HEK293 (cell line): ENCODE measurements around the gene KLHDC4.

Experiments used
- CTCF ChIA-PET: fragments of 350-600 bp; formaldehyde crosslinking; extraction: SDS; loops from one replicate; lab custom pipeline; 2021; ENCODE audit warnings: antibody characterized with exemption; lab: Yijun Ruan, JAX
- POLR2A ChIA-PET: fragments of 300-600 bp; formaldehyde crosslinking; extraction: SDS; loops from one replicate; lab custom pipeline; 2020; ENCODE audit warnings: antibody characterized with exemption, inconsistent platforms; lab: Yijun Ruan, JAX
- H3K27ac ChIP-seq: fragments of 200-500 bp; sonication (Bioruptor generic); 2 replicates; pipeline ENCODE4 v1.5.1; 2014; ENCODE audit warnings: low read depth, low read length, control low read depth, inconsistent platforms; ENCODE audit errors: extremely low read depth
- H3K36me3 ChIP-seq, 2 experiments: fragments of 200-500 bp in 1 of 2; sonication (Bioruptor generic) in 1 of 2; 1 replicate in 1 of 2; 2 replicates in 1 of 2; pipeline ENCODE4 v1.5.1; 2014 to 2017; ENCODE audit warnings: inconsistent platforms in 2 of 2, low read length in 2 of 2; ENCODE audit not compliant: control insufficient read depth in 2 of 2, insufficient read depth in 1 of 2
- H3K4me1 ChIP-seq: fragments of 200-500 bp; sonication (Bioruptor generic); 2 replicates; pipeline ENCODE4 v1.5.1; 2014; ENCODE audit warnings: mild to moderate bottlenecking, low read length, inconsistent platforms; ENCODE audit not compliant: control insufficient read depth, insufficient read depth
- H3K4me3 ChIP-seq: 2 replicates; pipeline ENCODE4 v1.5.1; 2011; ENCODE audit warnings: low read depth, mild to moderate bottlenecking, control low read depth, low read length, moderate library complexity
- H3K9me3 ChIP-seq: fragments of 200-500 bp; sonication (Bioruptor generic); 2 replicates; pipeline ENCODE4 v1.5.1; 2014; ENCODE audit warnings: low read depth, low read length, inconsistent platforms; ENCODE audit not compliant: control insufficient read depth, insufficient read depth
- EGR2 ChIP-seq: fragments of 450-650 bp; formaldehyde crosslinking; IDR thresholded peaks from 2 replicates; pipeline ENCODE4 v1.5.1; 2016; ENCODE audit warnings: low read depth, missing biosample characterization, missing genetic modification characterization
- KLF1 ChIP-seq: fragments of 450-650 bp; formaldehyde crosslinking; IDR thresholded peaks from 2 replicates; pipeline ENCODE4 v1.5.1; 2016; ENCODE audit warnings: missing biosample characterization, missing genetic modification characterization
- SCRT1 ChIP-seq: fragments of 450-650 bp; formaldehyde crosslinking; IDR thresholded peaks from 2 replicates; pipeline ENCODE4 v1.5.1; 2016; ENCODE audit warnings: missing biosample characterization, missing genetic modification characterization, borderline replicate concordance
- SCRT2 ChIP-seq: fragments of 450-650 bp; formaldehyde crosslinking; IDR thresholded peaks from 2 replicates; pipeline ENCODE4 v1.5.1; 2016; ENCODE audit warnings: missing biosample characterization, missing genetic modification characterization
- TSHZ1 ChIP-seq: fragments of 450-650 bp; formaldehyde crosslinking; IDR thresholded peaks from 2 replicates; pipeline ENCODE4 v1.5.1; 2016; ENCODE audit warnings: missing biosample characterization, missing genetic modification characterization, borderline replicate concordance
- ZBTB17 ChIP-seq: fragments of 450-650 bp; formaldehyde crosslinking; IDR thresholded peaks from 2 replicates; pipeline ENCODE4 v1.5.1; 2016; ENCODE audit warnings: missing biosample characterization, missing genetic modification characterization
- ZBTB20 ChIP-seq: fragments of 450-650 bp; formaldehyde crosslinking; IDR thresholded peaks from 2 replicates; pipeline ENCODE4 v1.5.1; 2016; ENCODE audit warnings: missing biosample characterization, missing genetic modification characterization
- ZEB2 ChIP-seq: fragments of 450-650 bp; formaldehyde crosslinking; IDR thresholded peaks from 2 replicates; pipeline ENCODE4 v1.5.1; 2016; ENCODE audit warnings: missing biosample characterization, missing genetic modification characterization
- ZNF112 ChIP-seq: fragments of 450-650 bp; formaldehyde crosslinking; IDR thresholded peaks from 2 replicates; pipeline ENCODE4 v1.5.0; 2017; ENCODE audit warnings: missing biosample characterization, missing genetic modification characterization
- ZNF121 ChIP-seq: fragments of 450-650 bp; formaldehyde crosslinking; IDR thresholded peaks from 2 replicates; pipeline ENCODE4 v1.5.1; 2016; ENCODE audit warnings: missing biosample characterization, missing genetic modification characterization
- ZNF221 ChIP-seq: fragments of 450-650 bp; formaldehyde crosslinking; IDR thresholded peaks from 2 replicates; pipeline ENCODE4 v1.5.1; 2017; ENCODE audit warnings: missing biosample characterization, missing genetic modification characterization, borderline replicate concordance
- ZNF239 ChIP-seq: fragments of 450-650 bp; formaldehyde crosslinking; IDR thresholded peaks from 2 replicates; pipeline ENCODE4 v1.5.1; 2016; ENCODE audit warnings: missing biosample characterization, missing genetic modification characterization
- ZNF274 ChIP-seq, 2 experiments: fragments of 200-500 bp in 1 of 2; fragments of 450-650 bp in 1 of 2; sonication (Bioruptor generic) in 1 of 2; formaldehyde crosslinking in 1 of 2; IDR thresholded peaks; 2 replicates each; pipeline versions ENCODE4 v1.5.1 to v1.6.1; 2014 to 2016; ENCODE audit warnings: borderline replicate concordance in 1 of 2, inconsistent platforms in 1 of 2, low read length in 1 of 2, missing biosample characterization in 1 of 2, missing genetic modification characterization in 1 of 2
- ZNF341 ChIP-seq: fragments of 450-650 bp; formaldehyde crosslinking; IDR thresholded peaks from 2 replicates; pipeline ENCODE4; 2016; ENCODE audit warnings: low read depth, missing biosample characterization, missing genetic modification characterization
- ZNF37A ChIP-seq: fragments of 450-650 bp; IDR thresholded peaks from 2 replicates; pipeline ENCODE4 v1.5.1; 2018; ENCODE audit warnings: missing biosample characterization, missing genetic modification characterization
- ZNF549 ChIP-seq: fragments of 450-650 bp; IDR thresholded peaks from 2 replicates; pipeline ENCODE4 v1.5.1; 2018; ENCODE audit warnings: missing biosample characterization, missing genetic modification characterization, mild to moderate bottlenecking, inconsistent platforms, moderate library complexity
- ZNF654 ChIP-seq: fragments of 450-650 bp; formaldehyde crosslinking; IDR thresholded peaks from 2 replicates; pipeline ENCODE4 v1.5.1; 2016; ENCODE audit warnings: low read depth, missing biosample characterization, missing genetic modification characterization
- ZNF830 ChIP-seq: fragments of 450-650 bp; IDR thresholded peaks from 2 replicates; pipeline ENCODE4 v1.5.0; 2018; ENCODE audit warnings: missing biosample characterization, missing genetic modification characterization, low read depth, mild to moderate bottlenecking, moderate library complexity
- ZXDB ChIP-seq: fragments of 450-650 bp; formaldehyde crosslinking; IDR thresholded peaks from 2 replicates; pipeline ENCODE4 v1.5.1; 2016; ENCODE audit warnings: missing biosample characterization, missing genetic modification characterization

The KLHDC4 gene

DNA sequence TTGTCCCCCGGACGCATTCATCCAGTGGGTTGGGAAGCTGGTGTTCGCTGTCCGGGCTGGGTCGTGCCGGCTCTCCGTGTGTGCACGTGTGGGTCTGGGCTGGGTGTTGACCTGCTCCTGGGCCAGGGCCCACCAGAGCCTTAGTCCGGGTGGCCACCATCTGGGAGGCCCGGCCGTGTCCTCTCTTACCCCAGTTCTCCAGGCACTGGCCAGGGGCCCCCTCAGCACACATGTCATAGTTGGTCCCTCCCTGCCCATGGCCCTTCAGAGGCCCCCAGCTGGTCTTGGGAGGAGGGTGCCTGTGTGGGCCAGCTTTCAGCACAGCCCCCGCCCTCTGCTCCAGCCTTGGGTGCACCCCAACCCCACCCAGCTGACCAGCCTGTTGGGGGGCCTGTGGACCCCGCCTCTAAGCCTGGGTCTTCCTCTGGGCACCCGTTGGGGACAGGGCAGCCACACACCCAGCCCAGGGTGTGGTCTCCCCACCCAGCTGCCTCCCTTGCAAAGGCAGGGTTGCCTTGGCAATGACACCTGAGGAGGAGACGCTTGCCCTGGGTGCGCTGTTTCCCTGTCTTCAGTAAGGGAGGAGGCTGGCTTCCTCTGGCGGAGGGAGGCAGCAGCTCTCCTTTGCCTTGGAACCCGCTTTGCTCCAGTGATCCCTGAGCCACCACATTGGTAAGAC, 86.1 kb downstream of the KLHDC4 start:
- Histone ChIP-seq H3K4me1 (no peaks in the 10 kb centered on the region), H3K27ac (no peak overlapping the region), H3K9me3 (no peaks in the 10 kb centered on the region), H3K4me3 (no peak overlapping the region), H3K36me3 (no peaks in the 10 kb centered on the region)
- ChIA-PET CTCF (interaction anchor here (0.7 kb wide), 1 partner anchor 89 kb away, joined by 4 read pairs; no protein-coding TSS in a partner anchor), POLR2A (no interaction called here)
- TF ChIP-seq KLF1 (tag by site-specific recombination) = peak; percentile 99
- no peak for TF ChIP-seq ZXDB (tag by site-specific recombination)

DNA sequence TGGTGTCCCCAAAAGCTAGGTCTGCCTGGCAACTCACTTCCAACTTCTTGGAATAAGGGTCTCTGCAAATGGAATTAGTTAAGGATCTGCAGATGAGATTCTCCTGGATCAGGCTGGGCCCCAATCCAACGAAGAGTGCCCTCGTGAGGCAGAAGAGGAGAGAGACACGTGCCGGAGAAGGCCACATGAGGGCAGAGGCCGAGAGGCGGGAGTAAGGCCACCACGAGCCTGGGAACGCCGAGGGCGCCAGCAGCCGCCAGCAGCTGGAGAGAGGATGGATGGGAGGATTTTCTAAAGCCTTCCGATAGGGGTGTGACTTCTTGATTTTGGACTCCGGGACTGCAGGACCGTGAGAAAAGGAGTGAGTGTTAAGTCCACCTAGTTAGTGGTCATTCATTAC, 87.2 kb downstream of the KLHDC4 start:
- TF ChIP-seq ZNF654 (tag by site-specific recombination) (no peak), SCRT2 (tag by site-specific recombination) (no peak)
- TF ChIP-seq, all 188 proteins: peak for 0
- CTCF ChIA-PET = no interaction called here

DNA sequence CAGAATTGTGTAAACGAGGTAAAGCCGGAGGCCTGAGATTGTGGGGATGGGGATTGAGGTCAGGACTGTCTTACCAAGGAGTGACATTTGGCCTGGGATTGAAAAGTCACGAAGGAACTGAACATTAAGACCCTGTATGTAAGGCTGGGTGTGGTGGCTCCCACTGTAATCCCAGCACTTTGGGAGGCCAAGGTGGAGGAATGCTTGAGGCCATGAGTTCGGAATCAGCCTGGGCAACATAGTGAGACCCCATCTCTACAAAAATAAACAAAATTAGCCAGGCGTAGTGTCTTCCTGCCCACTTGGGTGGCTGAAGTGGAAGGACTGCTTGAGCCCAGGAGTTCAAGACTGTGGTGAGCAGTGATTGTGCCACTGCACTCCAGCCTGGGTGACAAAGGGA, 88.0 kb downstream of the KLHDC4 start:
- TF ChIP-seq ZBTB17 (tag by site-specific recombination) (no peak), SCRT1 (tag by site-specific recombination) (no peak), ZNF121 (0 out of 2 replicates have a peak, but pooled peaks have one; percentile 29), ZBTB20 (tag by site-specific recombination) (no peak)
- no peaks in the 10 kb centered on the region for H3K9me3 ChIP-seq
- no peak overlapping the region for H3K4me3 ChIP-seq
- ChIA-PET CTCF (no interaction called here), POLR2A (no interaction called here)
- no peaks in the 10 kb centered on the region for H3K4me1 ChIP-seq
- no peak overlapping the region for H3K27ac ChIP-seq
- H3K36me3 ChIP-seq = no peaks in the 10 kb centered on the region

More for the DNA sequence above, 87.2 kb downstream of the KLHDC4 start:
- Histone ChIP-seq H3K36me3 (no peaks in the 10 kb centered on the region), H3K4me1 (no peaks in the 10 kb centered on the region), H3K4me3 (no peak overlapping the region), H3K27ac (no peak overlapping the region), H3K9me3 (no peaks in the 10 kb centered on the region)
- POLR2A ChIA-PET = no interaction called here

GRCh38 chr16:87675111-87675719, 90.6 kb downstream of the KLHDC4 start:
- ChIA-PET CTCF (interaction anchor here (2.1 kb wide), 1 partner anchor 39 kb away, joined by 8 read pairs; no protein-coding TSS in a partner anchor), POLR2A (no interaction called here)
- no peak overlapping the region for H3K4me3 ChIP-seq
- H3K9me3 ChIP-seq = no peaks in the 10 kb centered on the region
- no peak overlapping the region for H3K27ac ChIP-seq
- H3K4me1 ChIP-seq = no peaks in the 10 kb centered on the region
- no peak for TF ChIP-seq ZNF239 (tag by site-specific recombination)
- no peak for TF ChIP-seq ZNF830
- TF ChIP-seq ZNF549 = no peak
- no peak for TF ChIP-seq EGR2 (tag by site-specific recombination)
- TF ChIP-seq ZNF341 = no peak
- no peak for TF ChIP-seq ZNF37A (tag by site-specific recombination)
- TF ChIP-seq TSHZ1 (tag by site-specific recombination) = no peak
- TF ChIP-seq ZNF221 (tag by site-specific recombination) = no peak
- no peak for TF ChIP-seq ZNF112
- TF ChIP-seq ZEB2 = no peak
- no peak for TF ChIP-seq ZNF121
- no peak for TF ChIP-seq SCRT1 (tag by site-specific recombination)
- no peak for TF ChIP-seq ZNF274 (IDR thresholded peaks at IDR 0.05; ENCODE audit: low read length)
- TF ChIP-seq ZNF274 (tag by site-specific recombination; IDR thresholded peaks at IDR 0.05; ENCODE audit: borderline replicate concordance) = no peak
- TF ChIP-seq, all 188 proteins: peak for 0
- H3K36me3 ChIP-seq = no peaks in the 10 kb centered on the region
